GM12864 (cell line): Measurements from ENCODE around the gene ETV6.

ENCODE experiments used
- DNase-seq: peaks from one replicate; pipeline ENCODE4 v3.0.0-alpha.2; 2011; ENCODE audit warnings: low read depth
- H3K4me3 ChIP-seq: 2 replicates; pipeline ENCODE4 v1.5.1; 2011; ENCODE audit warnings: mild to moderate bottlenecking, low read depth, low read length, control low read depth
- TF ChIP-seq, protein P1 (sequence below): IDR thresholded peaks from 2 replicates; pipeline ENCODE4 v1.5.1; 2011; ENCODE audit warnings: low read depth, mild to moderate bottlenecking, moderate library complexity, low read length, control low read depth, inconsistent platforms; ENCODE audit errors: missing control alignments

Gene ETV6

DNA sequence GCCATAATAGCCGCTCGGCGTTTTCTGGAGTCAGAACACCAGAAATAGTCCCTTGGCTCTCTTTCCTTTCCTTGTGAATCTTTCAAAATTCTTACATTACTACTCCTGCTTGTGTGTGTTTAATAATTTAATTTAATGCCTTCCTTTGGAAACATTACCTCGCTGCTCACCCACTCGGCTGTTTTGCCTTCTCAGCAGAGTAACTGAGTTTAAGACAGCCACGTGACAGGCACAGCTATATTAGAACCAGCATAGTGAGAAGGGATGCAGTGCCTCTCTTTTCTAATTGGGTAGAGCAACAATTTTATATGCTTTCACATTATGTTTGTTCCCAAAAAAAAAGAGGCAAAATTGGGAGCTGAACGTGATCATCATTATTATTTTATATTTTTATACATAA is 107.6 kb downstream of the ETV6 start:
- TF ChIP-seq, protein P1, sequence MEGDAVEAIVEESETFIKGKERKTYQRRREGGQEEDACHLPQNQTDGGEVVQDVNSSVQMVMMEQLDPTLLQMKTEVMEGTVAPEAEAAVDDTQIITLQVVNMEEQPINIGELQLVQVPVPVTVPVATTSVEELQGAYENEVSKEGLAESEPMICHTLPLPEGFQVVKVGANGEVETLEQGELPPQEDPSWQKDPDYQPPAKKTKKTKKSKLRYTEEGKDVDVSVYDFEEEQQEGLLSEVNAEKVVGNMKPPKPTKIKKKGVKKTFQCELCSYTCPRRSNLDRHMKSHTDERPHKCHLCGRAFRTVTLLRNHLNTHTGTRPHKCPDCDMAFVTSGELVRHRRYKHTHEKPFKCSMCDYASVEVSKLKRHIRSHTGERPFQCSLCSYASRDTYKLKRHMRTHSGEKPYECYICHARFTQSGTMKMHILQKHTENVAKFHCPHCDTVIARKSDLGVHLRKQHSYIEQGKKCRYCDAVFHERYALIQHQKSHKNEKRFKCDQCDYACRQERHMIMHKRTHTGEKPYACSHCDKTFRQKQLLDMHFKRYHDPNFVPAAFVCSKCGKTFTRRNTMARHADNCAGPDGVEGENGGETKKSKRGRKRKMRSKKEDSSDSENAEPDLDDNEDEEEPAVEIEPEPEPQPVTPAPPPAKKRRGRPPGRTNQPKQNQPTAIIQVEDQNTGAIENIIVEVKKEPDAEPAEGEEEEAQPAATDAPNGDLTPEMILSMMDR, result no peak
- no peak overlapping the region for H3K4me3 ChIP-seq
- no peak for DNase-seq

DNA sequence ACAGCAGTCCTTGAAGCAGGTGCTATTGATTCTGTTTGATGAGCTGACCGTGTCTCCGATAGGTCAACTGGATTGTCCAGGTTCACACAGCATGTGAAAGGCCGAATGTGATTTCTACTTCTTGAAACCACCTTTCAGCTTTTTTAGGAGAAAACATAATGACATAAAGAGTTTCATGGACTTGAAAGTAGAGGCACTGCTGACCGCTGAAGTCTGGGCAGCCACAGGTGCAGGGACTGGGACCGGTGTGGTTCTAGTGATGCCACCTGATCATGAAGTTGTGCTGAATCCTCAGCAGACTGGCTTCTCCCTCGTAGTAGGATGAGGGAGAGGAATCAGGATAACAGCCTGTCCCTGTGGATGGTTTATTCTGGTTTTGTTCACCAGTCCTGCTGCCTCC is 108.1 kb downstream of the ETV6 start:
- TF ChIP-seq, protein P1, result no peak
- no peak for DNase-seq
- H3K4me3 ChIP-seq, result no peak overlapping the region

DNA sequence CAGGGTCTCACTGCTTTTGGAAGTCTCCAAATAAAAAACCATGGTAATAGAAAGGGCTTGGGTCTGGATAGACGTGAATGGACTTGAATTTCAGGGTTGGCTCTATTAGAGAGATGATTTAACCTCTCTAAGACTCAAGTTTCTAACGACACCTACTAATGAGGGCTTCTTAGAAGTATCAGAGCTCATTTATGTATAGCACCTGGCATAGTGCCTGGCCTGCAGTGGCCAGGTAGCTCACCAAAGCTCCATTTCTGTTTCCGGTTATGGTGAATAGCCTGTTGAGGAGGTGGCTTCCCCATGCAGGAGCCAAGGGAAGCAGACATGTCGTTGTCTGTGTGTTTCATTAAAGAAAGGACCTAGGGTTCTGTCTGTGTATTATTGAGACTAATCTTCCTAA is 108.6 kb downstream of the ETV6 start:
- no peak for DNase-seq
- H3K4me3 ChIP-seq, result no peak overlapping the region
- TF ChIP-seq, protein P1, result no peak

DNA sequence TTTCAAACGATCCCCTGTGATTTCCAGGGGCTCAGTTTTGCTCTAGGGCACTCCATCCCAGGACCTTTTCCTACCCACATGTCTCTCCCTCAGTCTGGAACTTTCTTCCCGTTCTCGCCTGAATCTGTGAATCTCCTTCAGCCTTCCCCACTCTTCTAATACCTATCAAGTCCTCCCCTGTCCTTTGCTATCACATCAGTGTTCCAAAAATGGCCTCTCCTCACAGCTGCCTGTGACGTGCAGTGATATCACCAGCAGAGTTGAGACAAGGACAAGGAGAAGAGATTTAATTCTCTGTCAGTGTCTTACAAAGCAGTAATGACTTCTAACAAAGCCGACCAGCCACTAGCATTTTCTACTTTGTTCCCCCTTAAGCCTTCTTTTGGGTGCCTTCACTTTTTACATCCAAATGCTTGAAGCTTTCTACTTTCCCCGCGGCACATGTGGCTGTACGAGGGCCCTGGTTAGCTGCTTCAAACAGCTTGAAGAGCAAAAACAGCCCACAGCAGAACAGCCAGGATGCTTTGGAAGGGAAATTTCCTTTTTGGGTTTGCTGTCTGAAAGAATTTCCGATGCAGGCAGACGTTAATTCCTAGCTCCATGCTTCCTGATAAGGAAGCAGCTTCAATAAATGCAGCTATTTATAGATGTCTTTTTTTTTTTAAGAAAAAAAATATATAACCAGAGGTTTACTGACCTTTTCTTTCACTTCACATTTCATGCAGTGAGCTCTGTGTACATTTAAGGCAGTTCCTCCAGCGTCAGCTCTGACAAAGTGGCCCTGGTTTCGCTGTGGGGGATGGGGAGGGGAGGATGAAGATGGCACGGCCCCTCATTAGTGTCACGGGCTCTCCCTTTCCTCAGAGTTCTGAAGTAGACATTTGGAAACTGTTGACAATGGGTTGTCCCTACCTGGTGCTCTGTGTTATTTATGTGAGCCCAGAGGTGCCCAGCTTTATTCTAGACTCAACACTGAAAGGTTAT is 109.3 kb downstream of the ETV6 start:
- TF ChIP-seq, protein P1, result no peak
- DNase-seq, result no peak
- peak overlapping the region; percentile 19; the same call in 1 of the 2 replicates for H3K4me3 ChIP-seq

DNA sequence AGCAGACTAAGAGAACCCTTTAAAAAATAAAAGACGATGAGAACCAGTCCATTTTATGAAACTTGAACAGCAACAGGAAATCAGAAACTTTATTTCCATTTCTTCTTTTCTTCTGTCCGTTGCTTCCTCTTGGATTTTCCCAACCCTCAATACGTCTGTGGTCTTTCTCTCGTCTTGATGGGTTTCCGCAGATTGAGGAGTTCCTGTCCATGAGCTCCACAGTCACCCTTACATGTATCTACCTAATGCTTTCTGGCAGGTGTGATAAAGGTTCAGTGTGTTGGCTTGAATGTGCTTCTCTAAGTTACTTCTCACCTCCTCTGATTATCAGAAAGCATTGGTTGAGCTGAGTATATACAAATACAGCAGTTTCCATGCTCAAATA is 110.0 kb downstream of the ETV6 start:
- H3K4me3 ChIP-seq, result no peak overlapping the region
- TF ChIP-seq, protein P1, result no peak

DNA sequence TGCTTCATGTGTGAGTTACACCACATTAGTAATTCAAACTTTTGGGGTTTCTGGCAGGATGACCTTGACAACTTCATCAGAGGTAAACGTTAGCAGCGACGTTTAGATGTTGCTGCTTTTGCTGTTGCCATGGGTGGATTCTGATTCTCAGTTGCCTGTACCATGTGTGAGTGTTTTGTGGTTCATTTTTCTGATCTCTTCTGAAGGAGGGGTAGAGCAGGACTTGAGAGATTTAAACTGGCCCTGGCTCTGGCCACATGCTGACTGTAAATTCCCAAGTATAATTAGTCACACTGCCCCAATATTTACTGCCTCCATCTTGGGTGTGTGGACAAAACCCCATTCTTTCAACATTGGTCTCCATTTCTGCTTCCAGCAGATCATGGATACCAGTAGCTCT is 110.4 kb downstream of the ETV6 start:
- TF ChIP-seq, protein P1, result no peak
- no peak overlapping the region for H3K4me3 ChIP-seq
- no peak for DNase-seq

More for the DNA sequence above, 110.0 kb downstream of the ETV6 start:
- no peak for DNase-seq
